Stimulated activated effector memory CD8-positive, alpha-beta T cell treated with anti-CD3 and anti-CD28 coated beads, Interleukin-12 subunit alpha, Interleukin-12 subunit beta, amount 100 ng/mL, for 72 hours (primary cell): ENCODE results near the gene THAP9.

Source experiments
- ATAC-seq: fragments of 150-1000 bp; cut with Tn5 transposase; 2 replicates; pipeline ENCODE4 v1.10.0; 2021
- DNase-seq, 2 donors: peaks; one replicate each; pipeline ENCODE4 v3.0.0; 2021 to 2022; ENCODE audit warnings: low spot score in 2 of 2
- H3K27ac Mint-ChIP-seq: one replicate; pipeline ENCODE4 v1.8.0; 2022; ENCODE audit warnings: mild to moderate bottlenecking, mixed read lengths
- H3K36me3 Mint-ChIP-seq: one replicate; pipeline ENCODE4 v1.8.0; 2022; ENCODE audit warnings: mild to moderate bottlenecking, mixed read lengths
- H3K4me1 Mint-ChIP-seq: one replicate; pipeline ENCODE4 v1.8.0; 2022; ENCODE audit warnings: mixed read lengths
- H3K4me3 Mint-ChIP-seq: one replicate; pipeline ENCODE4 v1.8.0; 2022; ENCODE audit warnings: mild to moderate bottlenecking, mixed read lengths
- H3K9me3 Mint-ChIP-seq: one replicate; pipeline ENCODE4 v1.8.0; 2022; ENCODE audit warnings: mixed read lengths

Gene THAP9

DNA sequence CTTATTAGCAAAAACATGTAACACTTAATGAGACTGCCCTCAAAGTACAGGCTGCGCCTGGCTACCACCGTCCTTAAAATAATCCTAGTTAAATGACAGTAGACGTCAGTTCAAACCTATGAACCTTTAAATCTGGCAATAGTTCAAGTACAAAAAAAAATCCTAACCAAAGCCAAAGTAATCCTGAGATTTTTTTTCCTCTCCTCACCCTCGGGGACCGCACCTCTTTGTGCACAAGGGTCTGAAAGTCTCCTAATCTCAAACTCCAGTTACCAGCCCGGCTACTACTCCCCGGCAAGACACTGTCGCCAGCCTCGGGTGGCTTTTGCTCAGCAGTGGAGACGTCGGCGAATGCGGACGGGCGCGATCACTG, 10.0 kb upstream of the THAP9 start:
- H3K27ac Mint-ChIP-seq, result peak overlapping the region; percentile 97
- H3K4me3 Mint-ChIP-seq, result peak overlapping the region; percentile 92
- no peaks in the 10 kb centered on the region for H3K9me3 Mint-ChIP-seq
- ATAC-seq (no peak), DNase-seq (no peak)
- H3K4me1 Mint-ChIP-seq, result peaks cover 29% of the 10 kb centered on the region
- peaks cover 75% of the 10 kb centered on the region for H3K36me3 Mint-ChIP-seq

DNA sequence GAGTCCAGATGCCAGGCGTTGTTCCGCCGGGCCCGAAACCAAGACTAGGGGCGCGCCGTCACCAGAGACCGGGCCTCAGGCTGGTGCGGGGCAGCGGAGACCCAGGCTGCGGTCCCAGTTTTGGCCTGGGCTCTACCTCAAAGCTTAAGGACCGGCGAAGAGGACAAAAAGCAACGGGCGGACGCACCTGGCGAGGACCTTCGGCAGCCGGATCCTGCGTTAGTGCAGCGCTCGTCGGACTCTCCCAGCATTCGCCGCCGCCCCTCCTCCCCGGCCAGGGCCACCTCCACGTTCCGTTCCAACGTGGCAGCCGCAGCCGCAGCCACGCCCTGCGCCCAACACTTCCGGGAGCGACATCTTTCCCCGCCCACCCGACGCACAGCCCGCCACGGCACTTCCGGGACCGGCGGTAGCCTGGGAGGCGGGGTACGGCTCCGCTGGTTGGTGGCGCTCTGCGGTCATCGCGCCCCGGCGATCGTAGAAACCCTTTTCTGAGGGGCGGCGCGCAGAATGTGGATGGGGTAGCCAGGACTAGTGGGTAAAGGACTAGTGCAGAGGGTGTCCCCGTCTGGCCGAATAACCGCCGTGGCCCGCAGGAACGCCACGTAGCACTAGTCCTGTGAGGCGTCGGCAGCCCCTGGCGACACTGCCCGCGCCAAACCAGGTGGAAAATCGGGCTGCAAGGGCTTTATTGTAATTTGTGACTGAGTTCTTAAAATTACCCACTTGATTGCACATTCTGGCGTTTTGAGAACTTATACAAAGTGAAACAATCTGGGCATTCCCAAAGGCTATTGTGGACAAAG, 9.4 kb upstream of the THAP9 start, which contains the start of gene SEC31A:
Gene SEC31A (minus strand): TSS at position 253 of the 806 bp plus-strand sequence. CDS start 9,217 bp downstream, outside the sequence.
- H3K4me1 Mint-ChIP-seq, result peaks cover 25% of the 10 kb centered on the region
- no peaks in the 10 kb centered on the region for H3K9me3 Mint-ChIP-seq
- H3K27ac Mint-ChIP-seq, result peak within 1 kb of the TSS; percentile 97
- H3K36me3 Mint-ChIP-seq, result peaks cover 81% of the 10 kb centered on the region
- DNase-seq (peak; percentile 92 to 98), ATAC-seq (peak; percentile 96)
- H3K4me3 Mint-ChIP-seq, result peak within 1 kb of the TSS; percentile 92

DNA sequence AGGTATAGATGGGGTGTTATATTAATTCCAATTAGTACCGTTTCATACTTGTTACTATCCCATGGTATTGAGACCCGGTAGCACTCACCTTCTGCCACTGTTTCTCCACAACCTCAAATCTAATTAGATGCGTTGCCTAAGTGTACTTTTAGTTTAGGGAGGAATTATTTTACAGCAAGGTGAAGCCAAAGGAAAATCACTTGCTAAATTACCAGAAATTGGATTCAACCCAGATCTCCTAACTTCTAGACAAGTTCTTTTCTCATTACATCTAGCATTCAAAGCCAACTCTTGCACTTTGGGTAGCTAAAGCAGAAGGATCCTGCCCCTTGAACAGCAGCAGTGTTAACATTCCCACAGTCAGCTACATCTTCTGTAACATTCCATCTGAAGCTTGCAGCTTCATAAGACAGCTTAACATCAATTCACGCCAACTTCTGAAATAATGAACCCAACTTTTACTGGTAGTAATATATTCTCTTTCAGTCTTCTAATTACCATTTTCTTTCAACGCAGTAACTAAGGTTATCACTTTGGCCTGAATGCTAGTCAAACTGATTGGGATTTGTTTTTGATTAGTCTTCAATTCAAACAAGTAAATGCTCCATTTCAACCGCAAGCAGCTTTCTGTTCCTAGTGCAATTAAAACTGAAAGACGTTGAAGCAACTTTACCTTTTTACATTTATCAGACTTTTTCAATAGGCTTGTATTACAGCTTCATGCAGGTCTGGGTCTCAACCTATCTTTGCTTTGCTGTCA, 8.6 kb upstream of the THAP9 start:
- H3K4me1 Mint-ChIP-seq, result peaks cover 27% of the 10 kb centered on the region
- H3K9me3 Mint-ChIP-seq, result no peaks in the 10 kb centered on the region
- peaks cover 89% of the 10 kb centered on the region for H3K36me3 Mint-ChIP-seq
- peak overlapping the region; percentile 92 for H3K4me3 Mint-ChIP-seq
- H3K27ac Mint-ChIP-seq, result peak overlapping the region; percentile 97
- ATAC-seq, result no peak
- DNase-seq, result no peak

DNA sequence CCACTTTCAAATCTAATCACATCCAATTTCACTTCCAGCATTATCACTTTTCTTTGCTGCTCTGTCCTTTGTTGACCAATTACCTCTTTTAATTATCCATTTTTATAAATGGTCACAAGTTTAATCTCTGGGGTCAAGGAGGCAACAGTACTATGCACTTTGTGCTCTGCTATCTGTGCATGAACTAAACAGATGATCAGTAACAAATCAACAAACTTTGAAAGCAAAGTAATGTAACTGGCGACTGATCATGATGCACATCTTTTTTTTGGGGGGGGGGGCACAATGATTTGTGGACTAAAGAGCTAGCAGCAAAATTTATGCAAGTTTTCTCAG, 8.1 kb upstream of the THAP9 start:
- ATAC-seq (no peak), DNase-seq (no peak)
- Mint-ChIP-seq H3K4me1 (peaks cover 25% of the 10 kb centered on the region), H3K9me3 (no peaks in the 10 kb centered on the region), H3K36me3 (peaks cover 92% of the 10 kb centered on the region), H3K4me3 (peak overlapping the region; percentile 92), H3K27ac (peak overlapping the region; percentile 97)

DNA sequence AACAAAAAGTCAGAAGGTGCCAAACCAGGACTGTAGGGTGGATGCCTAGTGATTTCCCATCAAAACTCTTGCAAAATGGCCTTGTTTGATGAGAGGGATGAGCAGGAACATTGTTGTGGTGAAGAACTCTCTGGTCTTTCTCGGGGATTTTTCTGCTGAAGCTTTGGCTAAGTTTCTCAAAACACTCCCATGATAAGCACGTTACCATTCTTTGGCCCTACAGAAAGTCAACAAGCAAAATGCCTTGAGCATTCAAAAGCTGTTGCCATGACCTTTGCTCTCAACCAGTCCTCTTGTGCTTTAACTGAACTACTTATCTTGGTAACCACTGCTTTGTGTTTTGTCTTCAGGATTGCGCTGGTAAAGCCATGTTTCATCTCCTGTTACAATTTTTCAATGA, 6.6 kb upstream of the THAP9 start:
- H3K9me3 Mint-ChIP-seq, result no peaks in the 10 kb centered on the region
- no peak overlapping the region for H3K27ac Mint-ChIP-seq
- peaks cover 33% of the 10 kb centered on the region for H3K4me1 Mint-ChIP-seq
- DNase-seq (no peak), ATAC-seq (no peak)
- no peak overlapping the region for H3K4me3 Mint-ChIP-seq
- H3K36me3 Mint-ChIP-seq, result peaks cover 92% of the 10 kb centered on the region

DNA sequence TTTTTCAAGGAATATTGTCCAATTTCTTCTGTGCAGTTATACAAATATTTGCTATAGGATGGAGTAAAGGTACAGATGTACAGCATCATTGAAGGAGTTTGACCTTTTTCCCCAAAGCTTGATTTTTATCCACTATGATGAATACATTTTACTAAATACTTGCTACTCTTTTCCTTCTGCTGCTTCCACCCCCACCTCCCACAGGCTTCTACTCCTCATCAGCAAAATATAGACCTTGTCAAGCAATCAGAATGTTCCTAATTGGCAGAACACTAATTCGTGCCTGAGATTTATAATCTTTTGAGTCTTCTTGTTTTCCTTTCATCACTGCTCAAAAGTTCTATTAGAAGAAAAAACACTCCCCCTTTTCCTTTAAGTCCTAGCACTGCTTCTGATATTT, 3.8 kb upstream of the THAP9 start:
- no peaks in the 10 kb centered on the region for H3K9me3 Mint-ChIP-seq
- H3K4me1 Mint-ChIP-seq, result peaks cover 29% of the 10 kb centered on the region
- peaks cover 68% of the 10 kb centered on the region for H3K36me3 Mint-ChIP-seq
- no peak overlapping the region for H3K27ac Mint-ChIP-seq
- no peak overlapping the region for H3K4me3 Mint-ChIP-seq
- DNase-seq (no peak), ATAC-seq (no peak)

DNA sequence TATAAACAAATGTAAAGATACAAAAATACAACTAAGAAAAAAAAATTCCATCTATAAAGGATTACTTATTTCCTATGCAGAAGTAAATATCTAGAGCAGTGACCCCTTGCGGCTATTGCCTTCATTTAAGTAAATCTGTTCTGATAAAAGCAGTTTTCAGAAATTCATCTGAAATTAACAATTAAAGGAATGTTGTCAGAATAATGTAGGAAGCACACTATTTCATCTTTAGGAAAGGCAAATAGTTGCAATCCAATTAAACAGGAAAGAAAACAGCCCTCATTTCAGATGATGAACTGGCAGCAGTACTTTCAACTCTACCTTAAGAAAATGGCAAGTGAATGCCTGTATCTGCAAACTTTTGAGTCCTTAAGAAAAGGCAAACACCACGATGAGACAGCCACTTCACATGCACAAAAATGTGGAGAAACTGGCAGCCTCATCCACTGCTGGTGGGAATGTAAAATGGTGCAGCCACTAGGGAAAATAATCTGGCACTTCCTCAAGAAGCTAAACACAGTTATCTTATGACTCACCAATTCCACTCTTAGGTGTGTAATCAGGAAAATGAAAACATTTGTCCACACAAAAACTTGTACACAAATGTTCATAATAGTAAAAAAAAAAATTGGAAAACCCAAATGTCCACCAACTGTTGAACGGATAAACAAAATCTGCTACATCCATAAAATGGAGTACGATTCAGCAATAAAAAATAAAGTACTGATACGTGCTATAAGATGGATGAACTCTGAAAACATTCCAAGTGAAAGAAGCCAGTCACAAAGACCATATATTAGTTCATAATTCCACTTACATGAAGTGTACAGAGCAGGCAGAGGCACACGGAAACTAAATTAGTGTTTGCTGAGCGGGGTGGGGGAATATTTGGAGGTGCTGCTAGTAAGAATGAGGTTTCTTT, 2.0 kb upstream of the THAP9 start:
- Mint-ChIP-seq H3K4me1 (peaks cover 22% of the 10 kb centered on the region), H3K36me3 (peaks cover 57% of the 10 kb centered on the region), H3K9me3 (no peaks in the 10 kb centered on the region), H3K4me3 (no peak overlapping the region), H3K27ac (no peak overlapping the region)
- no peak for DNase-seq
- ATAC-seq, result no peak

DNA sequence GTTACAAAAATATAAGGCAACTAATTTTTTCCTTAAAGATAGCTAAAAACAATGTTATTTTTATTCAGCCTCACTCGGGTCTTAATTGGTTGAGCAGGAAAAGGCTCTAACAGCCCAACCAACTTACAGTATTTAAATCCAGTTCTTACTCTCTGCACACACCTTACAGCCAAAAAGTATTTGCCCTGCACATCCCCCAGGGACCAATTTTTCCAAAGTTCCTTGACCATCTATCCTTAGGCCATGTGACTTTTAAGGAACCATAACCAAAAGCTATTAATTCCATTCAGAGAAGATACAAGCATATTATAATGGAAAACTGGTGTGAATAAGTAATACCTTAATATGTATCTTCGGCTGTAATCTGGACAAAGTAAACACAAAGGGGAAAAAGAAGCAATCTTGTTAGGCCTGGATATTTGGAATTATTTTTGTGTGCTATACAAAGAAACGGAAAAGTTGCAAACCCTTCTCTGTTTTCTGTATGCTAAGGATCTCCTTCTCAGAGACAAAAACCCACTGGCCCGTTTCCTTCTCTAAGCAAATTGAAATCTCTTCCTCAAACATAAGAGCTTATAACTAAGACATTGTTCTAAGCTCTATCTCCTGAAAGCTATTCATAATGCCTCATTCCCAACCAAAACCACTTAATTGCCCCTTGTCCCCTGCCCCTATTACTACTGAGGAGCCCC, 1.0 kb upstream of the THAP9 start:
- no peak overlapping the region for H3K4me3 Mint-ChIP-seq
- H3K9me3 Mint-ChIP-seq, result no peaks in the 10 kb centered on the region
- peaks cover 47% of the 10 kb centered on the region for H3K36me3 Mint-ChIP-seq
- peaks cover 31% of the 10 kb centered on the region for H3K4me1 Mint-ChIP-seq
- ATAC-seq, result no peak
- no peak for DNase-seq
- H3K27ac Mint-ChIP-seq, result no peak overlapping the region

DNA sequence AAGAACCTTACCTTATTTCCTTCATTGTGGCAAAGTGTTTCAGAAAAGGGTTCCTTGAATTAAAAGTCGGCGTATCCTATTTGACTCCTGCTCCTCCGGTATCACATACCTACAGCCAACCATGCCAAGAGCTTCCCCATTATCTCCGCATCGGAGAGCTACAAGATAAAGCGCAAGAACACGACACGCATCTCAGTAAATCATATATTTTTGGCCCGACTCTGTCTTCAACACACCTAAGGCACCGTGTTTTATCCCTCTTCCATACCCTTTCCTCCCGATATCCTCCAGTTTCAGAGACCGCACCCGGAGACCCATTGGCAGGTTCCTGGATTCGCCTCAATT, 497 bp upstream of the THAP9 start:
- ATAC-seq (peak; percentile 9), DNase-seq (no peak)
- peaks cover 43% of the 10 kb centered on the region for H3K36me3 Mint-ChIP-seq
- no peak overlapping the region for H3K27ac Mint-ChIP-seq
- no peak overlapping the region for H3K4me3 Mint-ChIP-seq
- H3K9me3 Mint-ChIP-seq, result no peaks in the 10 kb centered on the region
- H3K4me1 Mint-ChIP-seq, result peaks cover 34% of the 10 kb centered on the region

DNA sequence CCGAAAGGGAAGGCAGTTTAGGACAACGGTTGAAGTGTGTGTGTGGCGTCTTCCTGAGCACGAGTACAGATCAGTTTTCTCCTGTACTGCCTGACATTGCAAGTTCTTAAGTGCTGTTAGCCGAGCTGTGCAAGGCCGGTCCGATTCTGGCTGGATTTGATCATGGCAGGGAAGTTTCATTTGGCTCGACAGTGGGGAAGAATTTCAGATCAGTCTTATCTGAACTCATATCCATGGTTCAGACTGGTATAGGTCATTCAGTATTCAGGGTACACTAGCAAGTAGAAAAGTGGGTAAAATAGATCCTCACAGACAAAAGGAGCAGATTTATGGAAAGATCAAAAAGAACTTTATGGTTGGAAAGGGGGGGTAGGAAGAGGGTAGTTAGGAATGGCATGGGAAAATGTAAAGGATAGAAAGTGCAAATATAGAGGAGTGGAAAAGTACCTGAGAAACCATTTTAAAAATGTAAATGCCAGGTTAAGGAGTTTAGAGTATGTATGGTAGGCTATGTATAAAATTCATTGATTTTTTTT, 716 bp downstream of the THAP9 start:
- Mint-ChIP-seq H3K9me3 (no peaks in the 10 kb centered on the region), H3K4me1 (peaks cover 34% of the 10 kb centered on the region), H3K36me3 (peaks cover 36% of the 10 kb centered on the region), H3K27ac (no peak overlapping the region), H3K4me3 (no peak overlapping the region)
- DNase-seq, result no peak
- no peak for ATAC-seq

DNA sequence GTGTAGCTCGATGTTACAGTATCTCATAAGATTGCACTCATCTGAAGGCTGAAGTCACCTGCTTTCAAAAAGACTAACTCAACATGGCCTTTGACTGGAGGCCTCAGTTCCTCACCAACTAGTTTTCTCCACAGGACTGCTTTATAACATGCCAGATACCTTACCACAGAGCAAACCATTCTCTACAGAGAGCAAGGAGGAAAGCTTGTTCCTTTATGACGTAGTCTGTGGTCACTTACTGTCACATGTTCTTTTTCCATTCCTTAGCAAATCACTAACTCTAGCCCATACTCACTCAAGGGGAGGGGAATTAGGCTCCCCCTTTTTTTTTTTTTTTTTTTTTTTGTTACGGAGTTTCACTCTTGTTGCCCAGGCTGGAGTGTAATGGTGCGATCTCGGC, 3.2 kb downstream of the THAP9 start:
- no peak for ATAC-seq
- Mint-ChIP-seq H3K9me3 (no peaks in the 10 kb centered on the region), H3K27ac (no peak overlapping the region), H3K4me3 (no peak overlapping the region), H3K4me1 (peaks cover 18% of the 10 kb centered on the region), H3K36me3 (peaks cover 11% of the 10 kb centered on the region)
- no peak for DNase-seq

DNA sequence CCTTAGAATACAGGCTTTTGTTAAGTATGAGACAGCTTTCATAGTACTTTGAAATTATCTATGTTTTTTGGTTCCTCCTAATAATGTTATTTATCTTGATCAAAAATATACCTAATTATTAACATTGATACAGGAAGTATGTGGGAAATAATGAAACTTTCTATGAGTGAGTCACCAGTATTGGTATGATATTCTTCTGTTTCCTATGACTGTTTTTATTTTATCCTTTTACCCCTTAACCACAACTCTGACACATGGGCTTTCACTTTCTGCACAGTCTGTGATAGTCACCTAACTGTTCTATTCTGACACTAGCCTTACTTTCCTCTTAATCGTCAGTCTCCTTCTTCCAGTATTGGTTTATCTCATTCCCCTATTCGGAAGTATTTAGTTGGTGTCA, 4.7 kb downstream of the THAP9 start:
- ATAC-seq, result peak; percentile 66
- Mint-ChIP-seq H3K4me1 (peaks cover 14% of the 10 kb centered on the region), H3K4me3 (no peak overlapping the region), H3K9me3 (no peaks in the 10 kb centered on the region), H3K36me3 (peaks cover 6% of the 10 kb centered on the region), H3K27ac (no peak overlapping the region)
- no peak for DNase-seq

DNA sequence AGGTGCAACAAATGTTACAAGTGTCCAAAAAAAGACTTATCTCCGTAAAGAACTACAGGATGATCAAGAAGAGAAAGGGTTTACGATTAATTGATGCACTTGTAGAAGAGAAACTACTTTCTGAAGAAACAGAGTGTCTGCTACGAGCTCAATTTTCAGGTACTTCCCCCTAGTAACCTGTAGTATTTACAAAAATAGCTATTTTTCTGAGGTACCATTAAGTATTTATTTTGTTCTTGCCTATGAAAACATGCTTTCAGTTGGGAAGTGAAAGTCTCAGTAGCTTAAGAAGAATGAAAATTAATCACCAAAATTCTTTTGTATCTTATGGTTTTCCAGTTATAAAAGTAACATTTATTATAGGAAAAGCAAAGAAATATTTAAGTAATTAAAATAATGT, 5.9 kb downstream of the THAP9 start:
- H3K9me3 Mint-ChIP-seq, result no peaks in the 10 kb centered on the region
- H3K4me3 Mint-ChIP-seq, result no peak overlapping the region
- ATAC-seq, result no peak
- peaks cover 6% of the 10 kb centered on the region for H3K36me3 Mint-ChIP-seq
- peaks cover 14% of the 10 kb centered on the region for H3K4me1 Mint-ChIP-seq
- no peak for DNase-seq
- no peak overlapping the region for H3K27ac Mint-ChIP-seq

DNA sequence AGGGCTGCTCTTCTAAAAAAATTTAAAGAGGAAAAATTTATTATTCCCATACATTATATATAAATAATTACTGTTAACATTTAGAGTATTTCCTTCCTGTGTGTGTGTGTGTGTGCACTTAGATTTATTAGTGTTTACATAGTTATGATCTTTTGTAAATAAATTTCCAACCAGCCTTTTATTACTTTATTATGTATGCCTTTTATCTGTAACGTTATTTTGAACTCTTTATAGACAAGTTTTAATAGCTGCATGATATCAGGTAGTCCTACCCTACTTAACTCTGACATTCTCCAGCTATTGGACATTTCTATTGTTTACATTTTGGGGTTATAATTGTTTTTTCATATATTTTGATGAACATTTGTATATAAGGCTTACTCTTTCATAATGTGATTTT, 8.8 kb downstream of the THAP9 start:
- peaks cover 5% of the 10 kb centered on the region for H3K4me1 Mint-ChIP-seq
- DNase-seq, result no peak

DNA sequence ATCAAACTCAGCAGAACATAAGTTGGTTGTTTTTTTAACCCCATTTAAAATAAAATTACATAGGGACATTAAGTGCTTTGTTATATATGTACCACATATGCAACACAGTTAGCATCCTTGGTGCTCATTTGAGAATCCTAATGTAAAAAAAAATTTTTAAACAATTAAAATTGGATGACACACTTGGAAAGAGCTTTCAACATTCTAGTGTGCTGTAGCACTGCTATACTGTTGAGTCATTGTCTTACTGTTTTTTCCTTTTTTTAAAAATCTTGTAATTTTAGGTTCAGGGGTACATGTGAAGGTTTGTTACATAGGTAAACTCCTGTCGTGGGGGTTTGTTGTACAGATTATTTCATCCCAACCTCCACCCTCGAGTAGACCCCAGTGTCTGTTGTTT, 12.8 kb downstream of the THAP9 start:
- H3K4me3 Mint-ChIP-seq, result no peak overlapping the region

More for the DNA sequence above, 8.8 kb downstream of the THAP9 start:
- H3K27ac Mint-ChIP-seq, result no peak overlapping the region
- no peak overlapping the region for H3K4me3 Mint-ChIP-seq
- no peaks in the 10 kb centered on the region for H3K9me3 Mint-ChIP-seq
- no peak for ATAC-seq
- peaks cover 6% of the 10 kb centered on the region for H3K36me3 Mint-ChIP-seq

More for the DNA sequence above, 12.8 kb downstream of the THAP9 start:
- Mint-ChIP-seq H3K36me3 (no peaks in the 10 kb centered on the region), H3K9me3 (no peaks in the 10 kb centered on the region), H3K27ac (no peak overlapping the region), H3K4me1 (no peaks in the 10 kb centered on the region)
- DNase-seq (no peak), ATAC-seq (no peak)
